GM12878 (cell line): Measurements from ENCODE around the gene NFATC2. TPM values are rescaled to one million over a fixed set of nuclear protein-coding genes. Genes with fewer than 3 reads are reported as not detected.

Experiments used
- ATAC-seq: fragments of 200-7000 bp; cut with Tn5 transposase; 3 replicates; pipeline ENCODE4 v1.9.1; 2020; ENCODE audit warnings: mild to moderate bottlenecking, moderate library complexity
- BruUV-seq: library from RNA; stranded (reverse); fragments of 400-500 nt; replicated peaks from 2 replicates; lab custom pipeline; 2021; lab: Mats Ljungman, UMichigan
- CTCF ChIA-PET: fragments of 300-600 bp; sonication (Branson Sonifier 250); formaldehyde crosslinking; extraction: SDS; loops from one replicate; lab custom pipeline; 2021; ENCODE audit warnings: inconsistent platforms; lab: Yijun Ruan, JAX
- POLR2A ChIA-PET: fragments of 350-600 bp; formaldehyde crosslinking; extraction: SDS; loops from one replicate; lab custom pipeline; 2021; ENCODE audit warnings: inconsistent platforms; lab: Charles Lee
- RAD21 ChIA-PET: fragments of 300-600 bp; sonication (Branson Sonifier 250); formaldehyde crosslinking; loops from one replicate; lab custom pipeline; 2023; ENCODE audit warnings: antibody characterized with exemption; ENCODE audit not compliant: unreplicated experiment; lab: Charles Lee
- SMC1A ChIA-PET: fragments of 300-600 bp; sonication (Branson Sonifier 250); formaldehyde crosslinking; loops from one replicate; lab custom pipeline; 2023; ENCODE audit not compliant: unreplicated experiment, uncharacterized antibody; lab: Charles Lee
- DNase-seq: peaks from one replicate; pipeline ENCODE4 v3.0.0-alpha.2; 2011; ENCODE audit warnings: low read depth, low spot score
- FAIRE-seq: peaks from 3 replicates; lab custom pipeline; 2011; peaks lifted over from hg19 to GRCh38; lab: Jason Lieb, UNC
- H2AFZ ChIP-seq: 2 replicates; pipeline ENCODE4 v1.6.0; 2011; ENCODE audit warnings: low read depth, low read length, control low read depth; ENCODE audit not compliant: control insufficient read depth
- H3K27ac ChIP-seq: 2 replicates; pipeline ENCODE4 v1.5.1; 2011; ENCODE audit warnings: control low read depth; ENCODE audit not compliant: control insufficient read depth, insufficient read depth
- H3K27me3 ChIP-seq, 2 experiments: replicated peaks in 1 of 2; 2 replicates each; pipeline versions ENCODE4 v1.6.0 to v1.6.1; 2011; ENCODE audit warnings: low read length in 1 of 2; ENCODE audit not compliant: control insufficient read depth in 2 of 2, insufficient read depth in 2 of 2
- H3K36me3 ChIP-seq, 2 experiments: 2 replicates each; pipeline ENCODE4 v1.5.1; 2011; ENCODE audit warnings: low read length in 1 of 2; ENCODE audit not compliant: control insufficient read depth in 2 of 2, insufficient read depth in 2 of 2
- H3K4me1 ChIP-seq: 2 replicates; pipeline ENCODE4 v1.6.1; 2011; ENCODE audit warnings: mild to moderate bottlenecking, low read length, moderate library complexity, mixed read lengths; ENCODE audit not compliant: control insufficient read depth, insufficient read depth
- H3K4me2 ChIP-seq: 2 replicates; pipeline ENCODE4 v1.6.0; 2011; ENCODE audit warnings: control low read depth; ENCODE audit not compliant: control insufficient read depth, insufficient read depth
- H3K4me3 ChIP-seq: fragments of 200-600 bp; sonication (generic); 2 replicates; pipeline ENCODE4 v1.5.1; 2016
- H3K79me2 ChIP-seq: 2 replicates; pipeline ENCODE4 v1.6.0; 2011; ENCODE audit warnings: low read length; ENCODE audit not compliant: control insufficient read depth, insufficient read depth
- H3K9ac ChIP-seq: 2 replicates; pipeline ENCODE4 v1.8.0; 2011; ENCODE audit warnings: low read length, control low read depth, mixed read lengths; ENCODE audit not compliant: control insufficient read depth, insufficient read depth
- H3K9me3 ChIP-seq: replicated peaks from 3 replicates; pipeline ENCODE4 v1.5.1; 2011; ENCODE audit warnings: mild to moderate bottlenecking, low read length; ENCODE audit not compliant: control insufficient read depth, insufficient read depth
- H4K20me1 ChIP-seq: 2 replicates; pipeline ENCODE4 v1.6.0; 2011; ENCODE audit not compliant: control insufficient read depth, insufficient read depth
- CHD4 ChIP-seq: fragments of 200-600 bp; sonication (generic); IDR thresholded peaks from 2 replicates; pipeline ENCODE4 v1.6.1; 2016; ENCODE audit warnings: mild to moderate bottlenecking
- ELK1 ChIP-seq: IDR thresholded peaks from 2 replicates; pipeline ENCODE4 v1.6.1; 2012; ENCODE audit warnings: low read depth, low read length, improper control_type of control experiment
- FOS ChIP-seq: IDR thresholded peaks from 3 replicates; pipeline ENCODE4 v1.6.1; 2011; ENCODE audit warnings: borderline replicate concordance; ENCODE audit not compliant: insufficient read length; ENCODE audit errors: extremely low read depth
- GATAD2B ChIP-seq: fragments of 450-650 bp; conservative IDR thresholded peaks from 2 replicates; pipeline ENCODE4 v1.6.1; 2017; ENCODE audit warnings: low read depth, mild to moderate bottlenecking, moderate library complexity
- MYB ChIP-seq: fragments of 150-350 bp; IDR thresholded peaks from 2 replicates; pipeline ENCODE4 v1.6.1; 2014; ENCODE audit warnings: mild to moderate bottlenecking, low read depth, low read length, borderline replicate concordance
- NFYA ChIP-seq: IDR thresholded peaks from 2 replicates; pipeline ENCODE4 v1.6.1; 2011; ENCODE audit warnings: low read depth, mild to moderate bottlenecking, low read length, improper control_type of control experiment, borderline replicate concordance
- POLR2AphosphoS5 ChIP-seq: IDR thresholded peaks from 2 replicates; pipeline ENCODE4 v1.6.1; 2011; ENCODE audit warnings: mild to moderate bottlenecking, low read length, inconsistent platforms
- SMC3 ChIP-seq: IDR thresholded peaks from 2 replicates; pipeline ENCODE4 v1.6.1; 2011; ENCODE audit warnings: low read length, improper control_type of control experiment, borderline replicate concordance
- SRF ChIP-seq, 2 experiments: IDR thresholded peaks; 2 replicates each; pipeline ENCODE4 v1.6.1; 2011; ENCODE audit warnings: low read depth in 2 of 2, low read length in 2 of 2, mild to moderate bottlenecking in 1 of 2, moderate library complexity in 1 of 2
- TAF1 ChIP-seq: IDR thresholded peaks from 2 replicates; pipeline ENCODE4 v1.6.1; 2011; ENCODE audit warnings: mild to moderate bottlenecking, low read depth, low read length, borderline replicate concordance
- YY1 ChIP-seq: IDR thresholded peaks from 2 replicates; pipeline ENCODE4 v1.6.1; 2011; ENCODE audit warnings: low read depth, mild to moderate bottlenecking, low read length
- ZNF384 ChIP-seq: IDR thresholded peaks from 2 replicates; pipeline ENCODE4 v1.6.1; 2012; ENCODE audit warnings: low read depth, mild to moderate bottlenecking, low read length, improper control_type of control experiment, borderline replicate concordance
- WGBS: methylation state at CpG from one replicate; pipeline ENCODE4 v1.1.6; 2016; ENCODE audit warnings: low lambda C conversion rate; ENCODE audit not compliant: insufficient replicate concordance, insufficient coverage; ENCODE audit errors: missing lambda C conversion rate; 5-methylcytosine and 5-hydroxymethylcytosine counted together
- in situ Hi-C: fragments of 300-500 bp; cut with MboI; formaldehyde crosslinking; loops from 9 replicates; pipeline ENCODE4 v1.14.3; 2018; ENCODE audit warnings: mixed read lengths
- intact Hi-C: fragments of 100-400 bp; cut with micrococcal nuclease; formaldehyde crosslinking; loops from one replicate; pipeline ENCODE4 v1.14.2; 2022; ENCODE audit not compliant: unreplicated experiment
- polyA plus RNA-seq, 11 experiments: library from polyadenylated mRNA; depleted of rRNA in 4 of 11; unstranded in 6 of 11; stranded (reverse) in 5 of 11; fragments of >200 nt; fragmentation: Nextera tagmentation in 4 of 11; fragmentation: Illumina TruSeq in 1 of 11; extraction: Ambion mirVana in 4 of 11; extraction: Trizol in 1 of 11; gene quantifications; 1 replicate in 1 of 11; 2 replicates in 10 of 11; pipeline versions ENCODE4 v1.2.1 to v1.2.3, GENCODE V29; 2011 to 2016; ENCODE audit warnings: inconsistent platforms in 2 of 11, missing spikeins in 2 of 11, low read depth in 1 of 11
- total RNA-seq, 4 experiments: library from RNA; depleted of rRNA in 3 of 4; stranded (reverse); fragments of >200 nt in 3 of 4; fragmentation: Illumina TruSeq in 1 of 4; extraction: Trizol in 1 of 4; gene quantifications; 2 replicates each; pipeline versions ENCODE4 v1.2.1 to v1.2.3, GENCODE V29; 2013 to 2021
- TF ChIP-seq, protein P1 (sequence below): IDR thresholded peaks from 2 replicates; pipeline ENCODE4 v1.6.1; 2011; ENCODE audit warnings: borderline replicate concordance, low read depth, mild to moderate bottlenecking, moderate library complexity, low read length; ENCODE audit not compliant: insufficient read depth, poor library complexity, severe bottlenecking
- TF ChIP-seq, protein P2 (sequence below): fragments of 450-650 bp; IDR thresholded peaks from 2 replicates; pipeline ENCODE4 v1.6.1; 2017; ENCODE audit warnings: antibody characterized with exemption, mild to moderate bottlenecking, moderate library complexity

The NFATC2 gene
- total and polyA plus RNA-seq, 10 of the 15 experiments (the other 5 are each of a cell fraction or from before 2014, with no cell fraction given), result 3.3 to 20.0 (median 7.3) TPM

DNA sequence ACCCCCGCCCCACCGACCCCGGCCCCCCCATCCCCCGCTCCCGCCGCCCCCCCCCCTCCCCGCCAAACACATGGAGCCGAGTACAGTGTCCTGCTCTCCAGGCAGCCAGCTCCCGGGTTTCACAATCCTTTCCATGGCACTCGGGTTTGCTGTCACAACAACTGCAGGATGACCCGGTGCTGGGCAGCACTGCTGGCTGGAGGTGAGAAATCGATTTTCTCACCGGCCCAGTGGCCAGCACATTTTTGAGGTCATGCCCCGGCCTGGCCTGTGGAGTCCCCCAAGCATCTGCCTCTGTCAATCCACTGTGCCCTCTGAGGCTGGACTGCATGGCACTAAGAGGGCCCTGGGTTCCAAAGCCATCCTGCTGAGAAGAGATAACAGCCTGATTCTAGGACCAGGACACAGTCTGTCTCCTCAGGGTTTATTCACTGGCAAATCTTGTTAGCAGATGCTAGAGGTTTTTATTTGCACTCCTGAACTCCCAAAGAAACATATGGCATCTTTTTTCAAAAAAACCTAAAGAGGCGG is 129.5 kb downstream of the NFATC2 start (continued):
- TF ChIP-seq SMC3 (no peak), ZNF384 (no peak), GATAD2B (no peak), MYB (no peak), CHD4 (no peak), ELK1 (no peak)
- TF ChIP-seq, protein P1, sequence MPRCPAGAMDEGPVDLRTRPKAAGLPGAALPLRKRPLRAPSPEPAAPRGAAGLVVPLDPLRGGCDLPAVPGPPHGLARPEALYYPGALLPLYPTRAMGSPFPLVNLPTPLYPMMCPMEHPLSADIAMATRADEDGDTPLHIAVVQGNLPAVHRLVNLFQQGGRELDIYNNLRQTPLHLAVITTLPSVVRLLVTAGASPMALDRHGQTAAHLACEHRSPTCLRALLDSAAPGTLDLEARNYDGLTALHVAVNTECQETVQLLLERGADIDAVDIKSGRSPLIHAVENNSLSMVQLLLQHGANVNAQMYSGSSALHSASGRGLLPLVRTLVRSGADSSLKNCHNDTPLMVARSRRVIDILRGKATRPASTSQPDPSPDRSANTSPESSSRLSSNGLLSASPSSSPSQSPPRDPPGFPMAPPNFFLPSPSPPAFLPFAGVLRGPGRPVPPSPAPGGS, result no peak

DNA sequence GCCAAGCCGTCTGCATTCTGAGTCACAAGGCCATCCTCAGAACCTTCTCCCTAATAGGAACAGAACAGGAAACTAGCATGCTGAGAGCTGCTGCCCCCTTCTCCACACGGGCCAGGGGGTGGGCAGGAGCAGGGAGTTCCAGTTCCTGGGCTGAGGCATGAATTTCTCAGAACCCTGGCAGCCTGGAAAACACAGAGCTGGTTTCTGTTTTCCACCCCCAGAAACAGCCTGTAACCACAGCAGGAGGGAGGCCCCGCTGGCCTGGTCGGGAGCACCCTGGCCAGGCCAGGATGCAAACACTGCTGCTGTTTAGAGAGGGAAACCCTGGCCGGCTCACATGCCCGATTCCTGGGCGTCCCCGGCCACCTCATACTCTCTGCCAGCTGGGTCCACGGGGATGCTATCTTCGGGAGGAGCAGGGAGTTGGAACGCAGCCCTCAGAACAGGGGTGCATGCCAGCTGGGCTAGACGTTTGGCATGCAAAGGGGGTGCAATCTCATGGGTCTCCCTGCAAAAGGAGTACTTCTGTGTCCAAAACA is 130.1 kb downstream of the NFATC2 start:
- H3K9ac ChIP-seq, result no peak overlapping the region
- H3K4me1 ChIP-seq, result peaks cover 41% of the 10 kb centered on the region
- in situ Hi-C loops, result loop anchor here (25.0 kb wide), 1 partner anchor 750 kb away; no protein-coding TSS in a partner anchor
- no peaks in the 10 kb centered on the region; the same call in 1 of the 2 replicates for H3K79me2 ChIP-seq
- H3K9me3 ChIP-seq, result no peaks in the 10 kb centered on the region; the same call in 2 of the 3 replicates
- POLR2A ChIA-PET, result no interaction called here
- 71% methylated on average over 12 of the region's 12 CpGs for WGBS
- ATAC-seq, result no peak
- DNase-seq, result no peak
- H3K36me3 ChIP-seq, result peaks cover 8 to 12% of the 10 kb centered on the region in 2 experiments
- H3K4me2 ChIP-seq, result no peak overlapping the region
- no peak overlapping the region for H2AFZ ChIP-seq
- BruUV-seq, result no TSS peak
- no peaks in the 10 kb centered on the region for H3K27me3 ChIP-seq
- no peaks in the 10 kb centered on the region; the same call in 1 of the 2 replicates for H4K20me1 ChIP-seq
- no peak overlapping the region for H3K4me3 ChIP-seq
- no peak for FAIRE-seq
- SMC1A ChIA-PET, result no interaction called here
- CTCF ChIA-PET, result no interaction called here
- RAD21 ChIA-PET, result no interaction called here
- intact Hi-C loops, result no loop called here
- H3K27ac ChIP-seq, result no peak overlapping the region
- TF ChIP-seq FOS (no peak), NFYA (no peak), SRF (IDR thresholded peaks at IDR 0.05; ENCODE audit: low read depth in 2 of 2, low read length in 2 of 2) (no peak), POLR2AphosphoS5 (no peak), YY1 (no peak), TAF1 (no peak)
- TF ChIP-seq, protein P2, sequence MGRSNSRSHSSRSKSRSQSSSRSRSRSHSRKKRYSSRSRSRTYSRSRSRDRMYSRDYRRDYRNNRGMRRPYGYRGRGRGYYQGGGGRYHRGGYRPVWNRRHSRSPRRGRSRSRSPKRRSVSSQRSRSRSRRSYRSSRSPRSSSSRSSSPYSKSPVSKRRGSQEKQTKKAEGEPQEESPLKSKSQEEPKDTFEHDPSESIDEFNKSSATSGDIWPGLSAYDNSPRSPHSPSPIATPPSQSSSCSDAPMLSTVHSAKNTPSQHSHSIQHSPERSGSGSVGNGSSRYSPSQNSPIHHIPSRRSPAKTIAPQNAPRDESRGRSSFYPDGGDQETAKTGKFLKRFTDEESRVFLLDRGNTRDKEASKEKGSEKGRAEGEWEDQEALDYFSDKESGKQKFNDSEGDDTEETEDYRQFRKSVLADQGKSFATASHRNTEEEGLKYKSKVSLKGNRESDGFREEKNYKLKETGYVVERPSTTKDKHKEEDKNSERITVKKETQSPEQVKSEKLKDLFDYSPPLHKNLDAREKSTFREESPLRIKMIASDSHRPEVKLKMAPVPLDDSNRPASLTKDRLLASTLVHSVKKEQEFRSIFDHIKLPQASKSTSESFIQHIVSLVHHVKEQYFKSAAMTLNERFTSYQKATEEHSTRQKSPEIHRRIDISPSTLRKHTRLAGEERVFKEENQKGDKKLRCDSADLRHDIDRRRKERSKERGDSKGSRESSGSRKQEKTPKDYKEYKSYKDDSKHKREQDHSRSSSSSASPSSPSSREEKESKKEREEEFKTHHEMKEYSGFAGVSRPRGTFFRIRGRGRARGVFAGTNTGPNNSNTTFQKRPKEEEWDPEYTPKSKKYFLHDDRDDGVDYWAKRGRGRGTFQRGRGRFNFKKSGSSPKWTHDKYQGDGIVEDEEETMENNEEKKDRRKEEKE, result no peak
